GM21576 (cell line): ENCODE measurements around the gene TMEM86B.

ENCODE experiments used
- ATAC-seq: cut with Tn5 transposase; IDR thresholded peaks from one replicate; pipeline ENCODE4 v1.9.1; 2021; ENCODE audit warnings: mild to moderate bottlenecking, moderate library complexity; ENCODE audit not compliant: unreplicated experiment

Gene TMEM86B

GRCh38 chr19:55228403-55229031, at the start of gene TMEM86B:
Gene TMEM86B (minus strand): TSS chr19:55228763. CDS start chr19:55228741, 22 bp downstream.
- ATAC-seq: no peak

- no peak for ATAC-seq
Observed at GRCh38 chr19:55277494-55277893, 48.9 kb upstream of the TMEM86B start.

- no peak for ATAC-seq
Observed at GRCh38 chr19:55276720-55277430, 48.3 kb upstream of the TMEM86B start.

GRCh38 chr19:55275851-55276719, 47.5 kb upstream of the TMEM86B start:
- ATAC-seq: peak; percentile 43

- no peak for ATAC-seq
Observed at GRCh38 chr19:55273978-55274707, 45.6 kb upstream of the TMEM86B start.

GRCh38 chr19:55272142-55272541, 43.6 kb upstream of the TMEM86B start:
- ATAC-seq: no peak

- no peak for ATAC-seq
Observed at GRCh38 chr19:55270172-55270942, 41.8 kb upstream of the TMEM86B start.

GRCh38 chr19:55269299-55269698, 40.7 kb upstream of the TMEM86B start:
- ATAC-seq: no peak

GRCh38 chr19:55266840-55267239, 38.3 kb upstream of the TMEM86B start:
- no peak for ATAC-seq

- no peak for ATAC-seq
Observed at GRCh38 chr19:55266404-55266803, 37.8 kb upstream of the TMEM86B start.

- ATAC-seq: no peak
Observed at GRCh38 chr19:55265723-55266386, 37.3 kb upstream of the TMEM86B start.

- no peak for ATAC-seq
Observed at GRCh38 chr19:55265173-55265572, 36.6 kb upstream of the TMEM86B start.

GRCh38 chr19:55264531-55264930, 36.0 kb upstream of the TMEM86B start:
- no peak for ATAC-seq

GRCh38 chr19:55262359-55262758, 33.8 kb upstream of the TMEM86B start:
- ATAC-seq: no peak

- no peak for ATAC-seq
Observed at GRCh38 chr19:55261671-55262126, 33.1 kb upstream of the TMEM86B start.

- no peak for ATAC-seq
Observed at GRCh38 chr19:55259540-55260210, 31.1 kb upstream of the TMEM86B start.

GRCh38 chr19:55258828-55259539, 30.4 kb upstream of the TMEM86B start, which contains the start of gene PPP6R1:
Gene PPP6R1 (minus strand): TSS chr19:55259017. CDS start chr19:55247103, 11,914 bp downstream.
- peak; percentile 54 for ATAC-seq

GRCh38 chr19:55258476-55258827, 29.9 kb upstream of the TMEM86B start:
- ATAC-seq: peak; percentile 6
